Mammary epithelial cell (primary cell): Measurements from ENCODE around the gene OR8B2.
"Not testable (repeated sequence)": the region's sequence is repeated elsewhere in the genome, so short reads cannot be mapped to it uniquely, and the experiment has no call there.

Source experiments
- EZH2 ChIP-seq: IDR thresholded peaks from 2 replicates; pipeline ENCODE4 v1.6.1; 2012; ENCODE audit warnings: low read length, inconsistent platforms, borderline replicate concordance
- TF ChIP-seq, protein P1 (sequence below), 2 donors: IDR thresholded peaks in 1 of 2; conservative IDR thresholded peaks in 1 of 2; 2 replicates each; pipeline ENCODE4 v1.5.1; 2011 to 2012; ENCODE audit warnings: inconsistent platforms in 2 of 2, low read length in 2 of 2, mild to moderate bottlenecking in 2 of 2, control low read depth in 1 of 2, low read depth in 1 of 2; ENCODE audit not compliant: insufficient read depth in 1 of 2; ENCODE audit errors: extremely low read depth in 1 of 2

DNA sequence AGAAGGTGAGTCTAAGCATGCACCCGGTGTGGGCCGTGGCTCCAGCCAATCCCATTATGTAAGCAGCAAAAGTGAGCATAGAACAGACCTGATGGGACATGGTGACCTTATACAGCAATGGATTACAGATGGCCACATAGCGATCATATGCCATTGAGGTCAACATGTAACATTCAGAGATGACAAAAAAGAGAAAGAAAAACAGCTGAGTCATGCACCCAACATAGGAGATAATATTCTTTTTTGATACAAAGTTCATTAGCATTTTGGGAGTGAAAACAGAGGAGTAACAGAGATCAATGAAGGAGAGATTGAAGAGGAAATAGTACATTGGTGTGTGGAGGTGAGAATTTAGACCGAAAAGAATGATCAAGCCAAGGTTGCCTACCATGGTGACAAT lies 12.5 kb upstream of the OR8B2 start:
- TF ChIP-seq, protein P1, sequence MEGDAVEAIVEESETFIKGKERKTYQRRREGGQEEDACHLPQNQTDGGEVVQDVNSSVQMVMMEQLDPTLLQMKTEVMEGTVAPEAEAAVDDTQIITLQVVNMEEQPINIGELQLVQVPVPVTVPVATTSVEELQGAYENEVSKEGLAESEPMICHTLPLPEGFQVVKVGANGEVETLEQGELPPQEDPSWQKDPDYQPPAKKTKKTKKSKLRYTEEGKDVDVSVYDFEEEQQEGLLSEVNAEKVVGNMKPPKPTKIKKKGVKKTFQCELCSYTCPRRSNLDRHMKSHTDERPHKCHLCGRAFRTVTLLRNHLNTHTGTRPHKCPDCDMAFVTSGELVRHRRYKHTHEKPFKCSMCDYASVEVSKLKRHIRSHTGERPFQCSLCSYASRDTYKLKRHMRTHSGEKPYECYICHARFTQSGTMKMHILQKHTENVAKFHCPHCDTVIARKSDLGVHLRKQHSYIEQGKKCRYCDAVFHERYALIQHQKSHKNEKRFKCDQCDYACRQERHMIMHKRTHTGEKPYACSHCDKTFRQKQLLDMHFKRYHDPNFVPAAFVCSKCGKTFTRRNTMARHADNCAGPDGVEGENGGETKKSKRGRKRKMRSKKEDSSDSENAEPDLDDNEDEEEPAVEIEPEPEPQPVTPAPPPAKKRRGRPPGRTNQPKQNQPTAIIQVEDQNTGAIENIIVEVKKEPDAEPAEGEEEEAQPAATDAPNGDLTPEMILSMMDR (conservative IDR thresholded peaks at IDR 0.05 in 1 of 2, IDR thresholded peaks at IDR 0.05 in 1 of 2; ENCODE audit: extremely low read depth in 1 of 2, insufficient read depth in 1 of 2, low read depth in 1 of 2, low read length in 2 of 2), result not testable (repeated sequence)
- not testable (repeated sequence) for TF ChIP-seq EZH2
